Endothelial cell of umbilical vein (primary cell): ENCODE measurements around the gene ANAPC16. TPM values are rescaled to one million over a fixed set of nuclear protein-coding genes. Genes with fewer than 3 reads are reported as not detected.

Source experiments
- BruUV-seq: library from RNA; stranded (reverse); fragments of 400-500 nt; replicated peaks from 2 replicates; lab custom pipeline; 2021; lab: Mats Ljungman, UMichigan
- CTCF ChIA-PET: fragments of 300-600, 350-600 bp; sonication (Branson Sonifier 250); formaldehyde crosslinking; loops from one replicate; lab custom pipeline; 2021; ENCODE audit warnings: antibody characterized with exemption, inconsistent platforms; lab: Charles Lee
- POLR2A ChIA-PET: fragments of 300-600, 350-600 bp; sonication (Branson Sonifier 250); formaldehyde crosslinking; loops from one replicate; lab custom pipeline; 2021; ENCODE audit warnings: antibody characterized with exemption, inconsistent platforms; lab: Charles Lee
- DNase-seq: peaks from one replicate; pipeline ENCODE4 v3.0.0-alpha.2; 2011; ENCODE audit warnings: low read depth, low spot score
- FAIRE-seq: peaks from 2 replicates; lab custom pipeline; 2011; peaks lifted over from hg19 to GRCh38; lab: Jason Lieb, UNC
- H2AFZ ChIP-seq: 2 replicates; pipeline ENCODE4 v1.6.0; 2012; ENCODE audit warnings: low read depth, low read length, control low read depth, inconsistent platforms
- H3K27ac ChIP-seq: 2 replicates; pipeline ENCODE4 v1.5.1; 2011; ENCODE audit warnings: low read depth, mild to moderate bottlenecking, control low read depth, low read length, moderate library complexity; ENCODE audit not compliant: insufficient read depth
- H3K27me3 ChIP-seq, 2 experiments: 2 replicates each; pipeline versions ENCODE4 v1.6.0 to v1.6.1; 2011; ENCODE audit warnings: low read length in 2 of 2, mixed read lengths in 1 of 2; ENCODE audit not compliant: control insufficient read depth in 2 of 2, insufficient read depth in 2 of 2
- H3K36me3 ChIP-seq, 2 experiments: 2 replicates in 1 of 2; 3 replicates in 1 of 2; pipeline ENCODE4 v1.5.1; 2011; ENCODE audit warnings: low read length in 2 of 2, mild to moderate bottlenecking in 1 of 2, moderate library complexity in 1 of 2; ENCODE audit not compliant: control insufficient read depth in 2 of 2, insufficient read depth in 2 of 2; ENCODE audit errors: extremely low read depth in 1 of 2
- H3K4me1 ChIP-seq: 3 replicates; pipeline ENCODE4 v1.5.1; 2011; ENCODE audit warnings: mild to moderate bottlenecking, low read length; ENCODE audit not compliant: control insufficient read depth, insufficient read depth; ENCODE audit errors: extremely low read depth
- H3K4me2 ChIP-seq: 2 replicates; pipeline ENCODE4 v1.6.1; 2011; ENCODE audit warnings: low read length, control low read depth, mixed read lengths; ENCODE audit not compliant: insufficient read depth
- H3K4me3 ChIP-seq, 3 experiments: fragments of 200-600 bp in 1 of 3; sonication (generic), shearing (Covaris generic) in 1 of 3; replicated peaks in 1 of 3; 2 replicates each; pipeline ENCODE4 v1.5.1; 2011 to 2016; ENCODE audit warnings: control low read depth in 3 of 3, low read length in 3 of 3, mild to moderate bottlenecking in 2 of 3, inconsistent platforms in 1 of 3, low read depth in 1 of 3, moderate library complexity in 1 of 3; ENCODE audit not compliant: insufficient read depth in 1 of 3
- H3K79me2 ChIP-seq: 2 replicates; pipeline ENCODE4 v1.6.0; 2012; ENCODE audit warnings: low read length, inconsistent platforms; ENCODE audit not compliant: control insufficient read depth, insufficient read depth
- H3K9ac ChIP-seq: replicated peaks from 2 replicates; pipeline ENCODE3; 2011; ENCODE audit warnings: low read length, control low read depth; ENCODE audit not compliant: insufficient read depth; ENCODE audit errors: extremely low read depth
- H3K9me1 ChIP-seq: replicated peaks from 3 replicates; pipeline ENCODE4 v1.6.0; 2011; ENCODE audit warnings: mild to moderate bottlenecking, low read length; ENCODE audit not compliant: control insufficient read depth, insufficient read depth; ENCODE audit errors: extremely low read depth
- H3K9me3 ChIP-seq: replicated peaks from 2 replicates; pipeline ENCODE4 v1.5.1; 2012; ENCODE audit warnings: low read length, inconsistent platforms; ENCODE audit not compliant: control insufficient read depth, insufficient read depth
- H4K20me1 ChIP-seq: replicated peaks from 2 replicates; pipeline ENCODE3; 2011; ENCODE audit warnings: mild to moderate bottlenecking, low read length; ENCODE audit not compliant: control insufficient read depth, insufficient read depth; ENCODE audit errors: extremely low read depth
- EZH2 ChIP-seq: IDR thresholded peaks from 2 replicates; pipeline ENCODE4 v1.6.1; 2012; ENCODE audit warnings: borderline replicate concordance, low read depth, mild to moderate bottlenecking, moderate library complexity, low read length, inconsistent platforms; ENCODE audit not compliant: severe bottlenecking
- FOS ChIP-seq: IDR thresholded peaks from 2 replicates; pipeline ENCODE4 v1.6.1; 2011; ENCODE audit warnings: mild to moderate bottlenecking, low read length, moderate library complexity, borderline replicate concordance; ENCODE audit not compliant: insufficient read depth
- GATA2 ChIP-seq: IDR thresholded peaks from 2 replicates; pipeline ENCODE4 v1.7.0; 2011; ENCODE audit warnings: low read depth, mild to moderate bottlenecking, moderate library complexity, mixed read lengths, low read length; ENCODE audit not compliant: insufficient read length, insufficient read depth
- JUN ChIP-seq: IDR thresholded peaks from 2 replicates; pipeline ENCODE4 v1.6.1; 2011; ENCODE audit warnings: borderline replicate concordance, low read depth; ENCODE audit not compliant: insufficient read length, insufficient read depth
- MYC ChIP-seq: IDR thresholded peaks from one replicate; pipeline ENCODE4 v1.6.1; 2011; ENCODE audit warnings: mild to moderate bottlenecking, low read depth, low read length
- POLR2A ChIP-seq: IDR thresholded peaks from 2 replicates; pipeline ENCODE4 v1.6.1; 2012; ENCODE audit warnings: low read depth, mild to moderate bottlenecking, control low read depth, low read length
- POLR2AphosphoS5 ChIP-seq: IDR thresholded peaks from 2 replicates; pipeline ENCODE4 v1.6.1; 2012; ENCODE audit warnings: low read depth, mild to moderate bottlenecking, control low read depth, low read length, moderate library complexity; ENCODE audit not compliant: insufficient read depth
- dilution Hi-C: fragments of 300-500 bp; cut with MboI; formaldehyde crosslinking; loops from one replicate; pipeline ENCODE4 v1.15.0; 2019; ENCODE audit warnings: low sequenced_read_pairs; ENCODE audit not compliant: extremely low pct_ligation_motif_present
- intact Hi-C: fragments of 100-400 bp; cut with micrococcal nuclease; formaldehyde crosslinking; loops from one replicate; pipeline ENCODE4 v1.10.0; 2022
- polyA plus RNA-seq, 4 experiments: library from polyadenylated mRNA; depleted of rRNA in 3 of 4; stranded (reverse) in 3 of 4; unstranded in 1 of 4; fragments of >200 nt; gene quantifications; 2 replicates each; pipeline versions ENCODE4 v1.2.1 to v1.2.3, GENCODE V29; 2011 to 2012; ENCODE audit warnings: missing spikeins in 1 of 4
- total RNA-seq: library from RNA; stranded (reverse); gene quantifications from 2 replicates; pipeline ENCODE4 v1.2.3, GENCODE V29; 2021
- TF ChIP-seq, protein P1 (sequence below): IDR thresholded peaks from 2 replicates; pipeline ENCODE4 v1.6.1; 2011; ENCODE audit not compliant: insufficient read depth, insufficient read length
- TF ChIP-seq, protein P2 (sequence below), 2 donors: IDR thresholded peaks; 1 replicate in 1 of 2; 2 replicates in 1 of 2; pipeline ENCODE4 v1.5.1; 2011; ENCODE audit warnings: low read length in 2 of 2, mild to moderate bottlenecking in 2 of 2, moderate library complexity in 2 of 2, control low read depth in 1 of 2, inconsistent platforms in 1 of 2, low read depth in 1 of 2; ENCODE audit not compliant: insufficient read depth in 1 of 2; ENCODE audit errors: extremely low read depth in 1 of 2

ANAPC16 gene
- total and polyA plus RNA-seq, 2 donors (not counting 3 experiments of a cell fraction or from before 2014, with no cell fraction given) = 38.1 to 44.4 TPM

DNA sequence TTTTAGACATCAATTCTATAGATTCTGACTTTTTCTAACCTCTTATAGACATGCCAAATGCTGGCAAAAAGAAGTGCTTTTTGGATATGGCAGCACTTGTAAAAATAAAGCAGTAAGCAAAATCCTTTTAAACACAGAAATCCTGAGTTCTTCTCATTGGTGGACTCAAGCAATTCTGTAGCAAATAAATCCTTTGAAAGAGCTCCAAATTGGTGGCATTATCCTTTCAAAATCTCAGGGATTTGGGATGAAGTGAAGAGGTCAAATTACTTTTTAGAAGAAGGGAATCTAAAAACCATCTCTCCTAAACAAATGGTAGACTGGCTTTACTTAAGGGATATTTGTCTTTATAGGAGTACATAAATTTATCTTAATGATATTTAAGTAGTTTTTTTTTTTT is 17.8 kb downstream of the ANAPC16 start:
- no peaks in the 10 kb centered on the region for H3K9me1 ChIP-seq
- TF ChIP-seq POLR2AphosphoS5 (no peak), FOS (no peak), EZH2 (no peak), GATA2 (no peak), JUN (no peak), POLR2A (no peak), MYC (no peak)
- TF ChIP-seq, protein P1, sequence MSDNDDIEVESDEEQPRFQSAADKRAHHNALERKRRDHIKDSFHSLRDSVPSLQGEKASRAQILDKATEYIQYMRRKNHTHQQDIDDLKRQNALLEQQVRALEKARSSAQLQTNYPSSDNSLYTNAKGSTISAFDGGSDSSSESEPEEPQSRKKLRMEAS = no peak
- TF ChIP-seq, protein P2, sequence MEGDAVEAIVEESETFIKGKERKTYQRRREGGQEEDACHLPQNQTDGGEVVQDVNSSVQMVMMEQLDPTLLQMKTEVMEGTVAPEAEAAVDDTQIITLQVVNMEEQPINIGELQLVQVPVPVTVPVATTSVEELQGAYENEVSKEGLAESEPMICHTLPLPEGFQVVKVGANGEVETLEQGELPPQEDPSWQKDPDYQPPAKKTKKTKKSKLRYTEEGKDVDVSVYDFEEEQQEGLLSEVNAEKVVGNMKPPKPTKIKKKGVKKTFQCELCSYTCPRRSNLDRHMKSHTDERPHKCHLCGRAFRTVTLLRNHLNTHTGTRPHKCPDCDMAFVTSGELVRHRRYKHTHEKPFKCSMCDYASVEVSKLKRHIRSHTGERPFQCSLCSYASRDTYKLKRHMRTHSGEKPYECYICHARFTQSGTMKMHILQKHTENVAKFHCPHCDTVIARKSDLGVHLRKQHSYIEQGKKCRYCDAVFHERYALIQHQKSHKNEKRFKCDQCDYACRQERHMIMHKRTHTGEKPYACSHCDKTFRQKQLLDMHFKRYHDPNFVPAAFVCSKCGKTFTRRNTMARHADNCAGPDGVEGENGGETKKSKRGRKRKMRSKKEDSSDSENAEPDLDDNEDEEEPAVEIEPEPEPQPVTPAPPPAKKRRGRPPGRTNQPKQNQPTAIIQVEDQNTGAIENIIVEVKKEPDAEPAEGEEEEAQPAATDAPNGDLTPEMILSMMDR (IDR thresholded peaks at IDR 0.05; ENCODE audit: extremely low read depth in 1 of 2, insufficient read depth in 1 of 2, low read depth in 1 of 2, low read length in 2 of 2) = no peak
- H3K9ac ChIP-seq = no peak overlapping the region
- H3K4me2 ChIP-seq = no peak overlapping the region
- POLR2A ChIA-PET = no interaction called here
- intact Hi-C loops (no loop called here), dilution Hi-C loops (no loop called here)
- DNase-seq (no peak), FAIRE-seq (no peak)
- BruUV-seq = no TSS peak
- CTCF ChIA-PET = interaction anchor here (1.4 kb wide), 1 partner anchor 107 kb away, joined by 3 read pairs; no protein-coding TSS in a partner anchor
- no peak overlapping the region for H3K4me3 ChIP-seq
- H3K9me3 ChIP-seq = no peaks in the 10 kb centered on the region
- H3K79me2 ChIP-seq = no peaks in the 10 kb centered on the region
- no peaks in the 10 kb centered on the region for H4K20me1 ChIP-seq
- no peak overlapping the region for H2AFZ ChIP-seq
- H3K27ac ChIP-seq = no peak overlapping the region
- H3K4me1 ChIP-seq = no peaks in the 10 kb centered on the region
- H3K27me3 ChIP-seq = no peaks in the 10 kb centered on the region
- H3K36me3 ChIP-seq = peaks cover 0 to 5% of the 10 kb centered on the region in 2 experiments
